K562 (cell line): ENCODE measurements around the gene PRR15L. TPM values are rescaled to one million over a fixed set of nuclear protein-coding genes. Genes with fewer than 3 reads are reported as not detected.
A peak's percentile ranks its signal among the peaks of the same experiment; 100 is the strongest.

ENCODE experiments used
- CBFA2T2 ChIP-seq: fragments of 450-650 bp; conservative IDR thresholded peaks from 2 replicates; pipeline ENCODE4 v1.6.1; 2017; ENCODE audit warnings: mild to moderate bottlenecking
- EP400 ChIP-seq: fragments of 450-650 bp; IDR thresholded peaks from 2 replicates; pipeline ENCODE4 v1.6.1; 2017; ENCODE audit warnings: antibody characterized with exemption, mild to moderate bottlenecking, moderate library complexity
- FOS ChIP-seq: IDR thresholded peaks from 3 replicates; pipeline ENCODE4 v1.6.1; 2011; ENCODE audit not compliant: insufficient read length; ENCODE audit errors: extremely low read depth
- FUS ChIP-seq: fragments of 200-400 bp; formaldehyde crosslinking; optimal IDR thresholded peaks from 2 replicates; pipeline ENCODE3; 2017; ENCODE audit warnings: low read depth, low read length
- HCFC1 ChIP-seq: IDR thresholded peaks from 2 replicates; pipeline ENCODE4 v1.6.1; 2012; ENCODE audit warnings: low read depth, low read length, improper control_type of control experiment
- MEIS2 ChIP-seq: fragments of 450-650 bp; IDR thresholded peaks from 2 replicates; pipeline ENCODE4 v1.6.1; 2014; ENCODE audit warnings: mild to moderate bottlenecking; ENCODE audit not compliant: partially characterized antibody
- POLR2AphosphoS5 ChIP-seq: IDR thresholded peaks from 2 replicates; pipeline ENCODE4 v1.6.1; 2011; ENCODE audit warnings: mild to moderate bottlenecking, low read depth, low read length, moderate library complexity; ENCODE audit not compliant: control insufficient read depth, insufficient read depth
- PRPF4 ChIP-seq: fragments of 200-400 bp; formaldehyde crosslinking; IDR thresholded peaks from one replicate; pipeline ENCODE4 v1.6.1; 2017; ENCODE audit warnings: low read length, low read depth, mild to moderate bottlenecking; ENCODE audit not compliant: insufficient read depth, poor library complexity, severe bottlenecking
- SP2 ChIP-seq: IDR thresholded peaks from 2 replicates; pipeline ENCODE4 v1.6.1; 2011; ENCODE audit warnings: mild to moderate bottlenecking, low read depth, low read length, moderate library complexity; ENCODE audit not compliant: poor library complexity, severe bottlenecking; ENCODE audit errors: extremely low read depth
- SREBF2 ChIP-seq: sonication (generic); formaldehyde crosslinking; IDR thresholded peaks from 2 replicates; pipeline ENCODE4 v1.4.0; 2020; ENCODE audit warnings: mild to moderate bottlenecking, missing genetic modification reagents
- TAF1 ChIP-seq: IDR thresholded peaks from 2 replicates; pipeline ENCODE4 v1.6.1; 2011; ENCODE audit warnings: mild to moderate bottlenecking, low read length, moderate library complexity; ENCODE audit not compliant: insufficient read depth, control insufficient read depth, severe bottlenecking; ENCODE audit errors: extremely low read depth
- TAF9B ChIP-seq: fragments of 450-650 bp; IDR thresholded peaks from 2 replicates; pipeline ENCODE4 v1.6.1; 2018; ENCODE audit warnings: mild to moderate bottlenecking; ENCODE audit not compliant: partially characterized antibody
- ZFP36 ChIP-seq: fragments of 150-350 bp; IDR thresholded peaks from 2 replicates; pipeline ENCODE4 v1.6.1; 2018; ENCODE audit warnings: low read length, low read depth; ENCODE audit not compliant: partially characterized antibody
- ZNF41 ChIP-seq: fragments of 250-450 bp; sonication (Bioruptor Pico); conservative IDR thresholded peaks from 2 replicates; pipeline ENCODE4 v1.4.0; 2020; ENCODE audit warnings: mild to moderate bottlenecking
- polyA plus RNA-seq, 8 experiments: library from polyadenylated mRNA; depleted of rRNA in 4 of 8; stranded (reverse) in 5 of 8; unstranded in 3 of 8; fragments of >200 nt; fragmentation: Nextera tagmentation in 2 of 8; fragmentation: Illumina TruSeq in 1 of 8; extraction: Ambion mirVana in 2 of 8; extraction: Trizol in 1 of 8; gene quantifications; 2 replicates each; pipeline versions ENCODE4 v1.2.1 to v1.2.3, GENCODE V29; 2011 to 2014; ENCODE audit warnings: inconsistent platforms in 1 of 8, missing spikeins in 1 of 8
- total RNA-seq, 7 experiments: library from RNA; depleted of rRNA in 6 of 7; stranded (reverse); fragments of >200 nt in 6 of 7; fragmentation: Illumina TruSeq in 2 of 7; extraction: Trizol in 2 of 7; gene quantifications; 2 replicates each; pipeline versions ENCODE4 v1.2.1 to v1.2.3, GENCODE V29; 2011 to 2021; ENCODE audit warnings: low replicate concordance in 1 of 7
- TF ChIP-seq, protein P1 (sequence below): fragments of 450-650 bp; formaldehyde crosslinking; IDR thresholded peaks from 2 replicates; pipeline ENCODE4 v1.4.0; 2020; ENCODE audit warnings: mild to moderate bottlenecking, mixed read lengths
- TF ChIP-seq, protein P2 (sequence below): sonication (generic); IDR thresholded peaks from 2 replicates; pipeline ENCODE4 v1.6.1; 2016
- TF ChIP-seq, protein P3 (sequence below): fragments of 450-650 bp; conservative IDR thresholded peaks from 2 replicates; pipeline ENCODE4 v1.6.1; 2016; ENCODE audit warnings: missing genetic modification characterization, low read depth, mild to moderate bottlenecking, missing compliant biosample characterization, moderate library complexity
- TF ChIP-seq, protein P4 (sequence below): fragments of 250-450 bp; sonication (Bioruptor Pico); IDR thresholded peaks from 2 replicates; pipeline ENCODE4 v1.5.0; 2021; ENCODE audit warnings: mild to moderate bottlenecking, borderline replicate concordance

Gene PRR15L
- total and polyA plus RNA-seq, 9 of the 15 experiments (the other 6 are each of a cell fraction or from before 2014, with no cell fraction given), result 0.03 TPM; not detected in 8

DNA sequence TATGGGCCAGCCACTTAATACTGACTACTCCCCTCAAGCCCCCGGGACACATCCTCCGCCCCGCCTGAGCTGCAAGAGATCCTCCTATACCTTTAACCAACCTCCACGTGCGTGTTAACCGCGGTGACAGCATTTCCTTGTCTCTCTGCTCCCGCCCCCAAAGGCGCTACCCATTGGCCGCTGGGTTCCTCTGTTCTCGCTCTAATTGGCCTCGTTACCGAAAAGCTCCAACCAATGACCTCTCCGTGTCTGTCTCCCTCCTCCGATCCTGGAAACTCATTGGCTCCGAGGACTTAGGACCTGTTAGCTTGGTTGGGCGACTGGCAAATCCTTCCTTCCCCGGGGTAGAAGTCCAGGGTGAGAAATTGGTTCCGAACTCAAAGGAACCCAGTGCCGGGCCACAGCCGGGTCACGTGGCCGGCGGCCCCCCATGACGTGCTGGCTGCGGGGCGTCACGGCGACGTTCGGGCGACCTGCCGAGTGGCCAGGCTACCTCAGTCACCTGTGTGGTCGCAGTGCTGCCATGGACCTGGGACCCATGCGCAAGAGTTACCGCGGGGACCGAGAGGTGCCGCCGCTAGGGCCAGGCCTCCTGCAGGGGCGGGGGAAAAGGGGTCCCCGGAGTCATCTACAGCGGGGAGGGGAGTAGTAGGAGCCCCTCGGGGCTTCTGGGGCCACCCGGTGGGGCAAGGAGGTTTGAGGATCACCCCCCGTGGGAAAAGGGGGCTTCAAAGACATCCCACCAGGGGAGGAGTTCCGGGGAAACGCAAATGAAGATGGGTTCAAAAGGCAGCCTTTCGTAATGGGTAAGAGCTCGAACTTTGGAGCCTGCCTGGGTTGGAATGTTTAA is 16.2 kb downstream of the PRR15L start, which contains the start of gene PNPO (continued):
- TF ChIP-seq, protein P1, sequence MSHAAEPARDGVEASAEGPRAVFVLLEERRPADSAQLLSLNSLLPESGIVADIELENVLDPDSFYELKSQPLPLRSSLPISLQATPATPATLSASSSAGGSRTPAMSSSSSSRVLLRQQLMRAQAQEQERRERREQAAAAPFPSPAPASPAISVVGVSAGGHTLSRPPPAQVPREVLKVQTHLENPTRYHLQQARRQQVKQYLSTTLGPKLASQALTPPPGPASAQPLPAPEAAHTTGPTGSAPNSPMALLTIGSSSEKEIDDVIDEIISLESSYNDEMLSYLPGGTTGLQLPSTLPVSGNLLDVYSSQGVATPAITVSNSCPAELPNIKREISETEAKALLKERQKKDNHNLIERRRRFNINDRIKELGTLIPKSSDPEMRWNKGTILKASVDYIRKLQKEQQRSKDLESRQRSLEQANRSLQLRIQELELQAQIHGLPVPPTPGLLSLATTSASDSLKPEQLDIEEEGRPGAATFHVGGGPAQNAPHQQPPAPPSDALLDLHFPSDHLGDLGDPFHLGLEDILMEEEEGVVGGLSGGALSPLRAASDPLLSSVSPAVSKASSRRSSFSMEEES (CRISPR knock-in tag), result peak; percentile 66
- TF ChIP-seq MEIS2, result no peak
- TF ChIP-seq TAF1, result peak; percentile 52
- peak; percentile 49 for TF ChIP-seq CBFA2T2
- no peak for TF ChIP-seq FUS
- TF ChIP-seq, protein P2, sequence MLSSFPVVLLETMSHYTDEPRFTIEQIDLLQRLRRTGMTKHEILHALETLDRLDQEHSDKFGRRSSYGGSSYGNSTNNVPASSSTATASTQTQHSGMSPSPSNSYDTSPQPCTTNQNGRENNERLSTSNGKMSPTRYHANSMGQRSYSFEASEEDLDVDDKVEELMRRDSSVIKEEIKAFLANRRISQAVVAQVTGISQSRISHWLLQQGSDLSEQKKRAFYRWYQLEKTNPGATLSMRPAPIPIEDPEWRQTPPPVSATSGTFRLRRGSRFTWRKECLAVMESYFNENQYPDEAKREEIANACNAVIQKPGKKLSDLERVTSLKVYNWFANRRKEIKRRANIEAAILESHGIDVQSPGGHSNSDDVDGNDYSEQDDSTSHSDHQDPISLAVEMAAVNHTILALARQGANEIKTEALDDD, result peak; percentile 90
- TF ChIP-seq FOS, result peak; percentile 98
- peak; percentile 42; the same call in 1 of the 2 replicates for TF ChIP-seq HCFC1
- peak; percentile 97 for TF ChIP-seq EP400
- TF ChIP-seq TAF9B, result peak; percentile 2
- TF ChIP-seq, protein P3, sequence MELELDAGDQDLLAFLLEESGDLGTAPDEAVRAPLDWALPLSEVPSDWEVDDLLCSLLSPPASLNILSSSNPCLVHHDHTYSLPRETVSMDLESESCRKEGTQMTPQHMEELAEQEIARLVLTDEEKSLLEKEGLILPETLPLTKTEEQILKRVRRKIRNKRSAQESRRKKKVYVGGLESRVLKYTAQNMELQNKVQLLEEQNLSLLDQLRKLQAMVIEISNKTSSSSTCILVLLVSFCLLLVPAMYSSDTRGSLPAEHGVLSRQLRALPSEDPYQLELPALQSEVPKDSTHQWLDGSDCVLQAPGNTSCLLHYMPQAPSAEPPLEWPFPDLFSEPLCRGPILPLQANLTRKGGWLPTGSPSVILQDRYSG (tag), result peak; percentile 75; the same call in 1 of the 2 replicates
- TF ChIP-seq, protein P4, sequence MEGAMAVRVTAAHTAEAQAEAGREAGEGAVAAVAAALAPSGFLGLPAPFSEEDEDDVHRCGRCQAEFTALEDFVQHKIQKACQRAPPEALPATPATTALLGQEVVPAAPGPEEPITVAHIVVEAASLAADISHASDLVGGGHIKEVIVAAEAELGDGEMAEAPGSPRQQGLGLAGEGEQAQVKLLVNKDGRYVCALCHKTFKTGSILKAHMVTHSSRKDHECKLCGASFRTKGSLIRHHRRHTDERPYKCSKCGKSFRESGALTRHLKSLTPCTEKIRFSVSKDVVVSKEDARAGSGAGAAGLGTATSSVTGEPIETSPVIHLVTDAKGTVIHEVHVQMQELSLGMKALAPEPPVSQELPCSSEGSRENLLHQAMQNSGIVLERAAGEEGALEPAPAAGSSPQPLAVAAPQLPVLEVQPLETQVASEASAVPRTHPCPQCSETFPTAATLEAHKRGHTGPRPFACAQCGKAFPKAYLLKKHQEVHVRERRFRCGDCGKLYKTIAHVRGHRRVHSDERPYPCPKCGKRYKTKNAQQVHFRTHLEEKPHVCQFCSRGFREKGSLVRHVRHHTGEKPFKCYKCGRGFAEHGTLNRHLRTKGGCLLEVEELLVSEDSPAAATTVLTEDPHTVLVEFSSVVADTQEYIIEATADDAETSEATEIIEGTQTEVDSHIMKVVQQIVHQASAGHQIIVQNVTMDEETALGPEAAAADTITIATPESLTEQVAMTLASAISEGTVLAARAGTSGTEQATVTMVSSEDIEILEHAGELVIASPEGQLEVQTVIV, result no peak
- TF ChIP-seq PRPF4, result no peak
- peak; percentile 77; the same call in 1 of the 2 replicates for TF ChIP-seq SREBF2 (CRISPR knock-in tag)
- peak; percentile 74 for TF ChIP-seq SP2
- TF ChIP-seq ZNF41 (CRISPR knock-in tag), result no peak
- TF ChIP-seq ZFP36, result no peak
- peak; percentile 43; the same call in 1 of the 2 replicates for TF ChIP-seq POLR2AphosphoS5
